ENCODE measurements around the gene CD28. TPM values are rescaled to one million over a fixed set of nuclear protein-coding genes. Genes with fewer than 3 reads are reported as not detected.
"Not testable (repeated sequence)": the region's sequence is repeated elsewhere in the genome, so short reads cannot be mapped to it uniquely, and the experiment has no call there.

The CD28 gene
- total RNA-seq, 1 experiment from 2014 or later, result not detected

DNA sequence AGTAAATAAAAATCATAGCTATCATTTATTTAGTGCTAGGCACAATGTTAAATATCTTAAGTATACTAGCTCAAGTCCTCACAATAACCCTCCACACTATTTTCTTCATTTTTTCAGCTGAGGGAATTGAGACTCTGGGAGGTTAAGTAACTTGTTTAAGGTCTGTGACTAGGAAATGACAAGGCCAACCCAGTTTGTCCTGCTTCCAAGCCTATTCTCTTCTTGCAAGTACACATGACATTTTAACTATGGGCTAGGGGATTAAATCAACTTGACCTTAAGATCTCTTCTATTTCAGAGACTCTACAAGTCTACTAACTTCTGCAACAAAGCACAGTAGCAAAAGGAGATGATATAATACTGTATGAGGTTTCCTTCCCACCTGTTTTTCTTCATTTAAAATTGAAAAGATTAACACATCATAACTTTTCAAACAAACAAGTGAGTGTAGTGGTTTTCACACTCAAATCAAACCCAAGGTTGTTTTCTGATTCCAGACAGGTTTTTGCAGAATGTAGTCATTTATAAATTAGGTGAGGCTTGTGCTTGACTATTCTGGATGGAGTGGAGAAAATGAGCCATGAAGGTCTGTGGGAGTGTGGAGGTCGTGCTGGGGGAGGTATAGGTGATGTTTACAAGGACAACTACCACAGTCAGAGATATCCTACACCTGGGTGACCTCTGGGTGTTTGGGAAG is 57.0 kb downstream of the CD28 start:
- DNase-seq (ENCODE audit: low read depth), result no peak
- in situ Hi-C loops (cut with HindIII; ENCODE audit: low pct_unique_long_range_greater_than_20kb, low sequenced_read_pairs), result no loop called here

DNA sequence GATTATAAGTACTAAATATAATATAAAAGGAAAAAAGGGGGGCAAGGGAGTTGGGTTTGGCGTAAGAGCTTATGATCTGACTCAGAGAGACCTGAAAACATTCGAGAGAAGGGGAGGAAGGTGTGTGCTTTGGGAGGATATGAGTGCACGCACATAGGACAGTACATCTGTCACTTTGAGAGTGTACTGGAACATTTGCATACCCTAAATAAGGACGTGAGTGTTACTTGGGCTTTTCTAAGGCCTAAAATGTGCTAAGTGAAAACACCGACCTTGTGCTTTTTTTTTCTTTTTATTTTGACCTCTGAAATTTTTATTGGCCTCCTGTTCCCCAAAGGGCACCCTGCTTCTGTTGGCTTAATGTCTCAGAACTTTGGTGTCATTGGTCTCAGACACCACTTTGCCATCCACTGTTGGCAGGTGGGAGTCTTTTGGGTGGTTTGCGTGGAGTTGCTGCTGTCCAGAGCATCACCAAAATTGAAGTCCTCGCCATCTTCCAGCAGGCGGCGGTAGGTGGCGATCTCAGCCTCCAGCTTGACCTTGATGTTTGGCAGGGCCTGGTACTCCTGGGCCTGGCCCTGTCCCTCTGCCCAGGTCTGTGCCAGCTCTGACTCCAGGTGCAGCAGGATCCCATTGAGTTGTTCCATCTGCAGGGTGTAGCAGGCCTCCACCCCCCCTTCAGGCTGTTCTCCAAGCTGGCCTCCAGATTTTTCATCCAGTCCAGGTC is 57.7 kb downstream of the CD28 start:
- in situ Hi-C loops (cut with HindIII; ENCODE audit: low pct_unique_long_range_greater_than_20kb, low sequenced_read_pairs), result no loop called here
- DNase-seq (ENCODE audit: low read depth), result no peak

- in situ Hi-C loops (cut with HindIII; ENCODE audit: low pct_unique_long_range_greater_than_20kb, low sequenced_read_pairs), result no loop called here
- no peak for DNase-seq (ENCODE audit: low read depth)
Measured at GRCh38 chr2:203772456-203773165, 66.2 kb downstream of the CD28 start.

- no peak for DNase-seq (ENCODE audit: low read depth)
- in situ Hi-C loops (cut with HindIII; ENCODE audit: low pct_unique_long_range_greater_than_20kb, low sequenced_read_pairs), result no loop called here
Measured at GRCh38 chr2:203774760-203775159, 68.3 kb downstream of the CD28 start.

- DNase-seq (ENCODE audit: low read depth), result no peak
- in situ Hi-C loops (cut with HindIII; ENCODE audit: low pct_unique_long_range_greater_than_20kb, low sequenced_read_pairs), result no loop called here
Measured at GRCh38 chr2:203775684-203776083, 69.2 kb downstream of the CD28 start.

- no peak for DNase-seq (ENCODE audit: low read depth)
- in situ Hi-C loops (cut with HindIII; ENCODE audit: low pct_unique_long_range_greater_than_20kb, low sequenced_read_pairs), result no loop called here
Measured at GRCh38 chr2:203777030-203777429, 70.6 kb downstream of the CD28 start.

DNA sequence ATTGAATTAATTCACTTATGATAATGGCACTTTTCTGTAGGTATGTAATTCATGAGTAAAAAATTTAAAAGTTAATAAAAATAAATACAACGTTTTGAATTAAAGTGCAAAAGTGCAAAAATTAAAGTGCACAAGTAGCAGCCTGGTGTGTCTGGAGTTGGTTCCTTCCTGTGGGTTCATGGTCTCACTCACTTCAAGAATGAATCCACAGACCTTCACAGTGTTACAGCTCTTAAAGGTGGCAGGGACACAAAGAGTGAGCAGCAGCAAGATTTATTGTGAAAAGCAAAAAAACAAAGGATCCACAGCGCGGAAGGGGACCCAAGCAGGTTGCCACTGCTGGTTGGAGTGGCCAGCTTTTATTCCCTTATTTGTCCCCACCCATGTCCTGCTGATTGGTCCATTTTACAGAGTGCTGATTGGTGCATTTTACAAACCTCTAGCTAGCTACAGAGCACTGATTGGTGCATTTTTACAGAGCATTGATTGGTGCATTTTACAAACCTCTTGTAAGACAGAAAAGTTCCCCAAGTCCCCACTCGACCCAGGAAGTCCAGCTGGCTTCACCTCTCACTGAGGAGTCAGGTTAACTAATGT is 73.1 kb downstream of the CD28 start:
- DNase-seq (ENCODE audit: low read depth); in situ Hi-C loops (cut with HindIII; ENCODE audit: low pct_unique_long_range_greater_than_20kb, low sequenced_read_pairs): not testable (repeated sequence)

- no peak for DNase-seq (ENCODE audit: low read depth)
- in situ Hi-C loops (cut with HindIII; ENCODE audit: low pct_unique_long_range_greater_than_20kb, low sequenced_read_pairs), result no loop called here
Measured at GRCh38 chr2:203780231-203780630, 73.8 kb downstream of the CD28 start.

- in situ Hi-C loops (cut with HindIII; ENCODE audit: low pct_unique_long_range_greater_than_20kb, low sequenced_read_pairs), result no loop called here
- DNase-seq (ENCODE audit: low read depth), result no peak
Measured at GRCh38 chr2:203781151-203781550, 74.7 kb downstream of the CD28 start.

DNA sequence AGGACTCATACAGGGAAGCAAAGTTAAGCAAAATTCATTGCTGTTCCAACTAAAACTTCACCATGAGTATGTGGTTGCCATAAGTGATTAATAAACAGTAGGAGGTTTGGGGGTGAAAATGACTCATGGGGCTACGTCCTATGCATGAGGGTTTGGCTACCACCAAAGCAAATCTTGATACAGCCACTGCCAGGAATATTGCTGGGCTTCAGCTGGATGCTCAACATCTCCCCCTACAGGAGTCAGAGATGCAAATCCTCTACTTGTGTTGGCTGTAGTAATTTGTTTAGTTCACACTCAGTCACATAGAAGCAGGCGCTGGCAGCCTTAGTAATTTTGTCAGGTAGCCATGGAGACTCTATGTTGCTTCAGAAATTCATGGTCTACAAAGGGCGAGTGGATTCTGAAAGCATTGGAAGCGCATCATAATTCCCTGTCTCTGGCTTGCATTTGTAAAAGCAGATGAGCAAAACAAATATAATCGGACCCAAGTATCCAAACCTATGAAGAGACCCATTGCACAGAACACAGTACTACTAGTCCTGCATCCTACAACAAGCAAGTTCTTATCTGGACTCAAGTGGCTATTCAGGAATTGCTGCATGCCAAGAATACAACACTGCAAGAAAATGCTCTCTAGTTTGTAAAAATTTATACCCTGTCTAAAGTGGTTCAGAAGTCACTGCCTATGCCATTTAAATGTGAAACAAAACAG is 76.0 kb downstream of the CD28 start:
- in situ Hi-C loops (cut with HindIII; ENCODE audit: low pct_unique_long_range_greater_than_20kb, low sequenced_read_pairs), result no loop called here
- DNase-seq (ENCODE audit: low read depth), result peak; percentile 46

DNA sequence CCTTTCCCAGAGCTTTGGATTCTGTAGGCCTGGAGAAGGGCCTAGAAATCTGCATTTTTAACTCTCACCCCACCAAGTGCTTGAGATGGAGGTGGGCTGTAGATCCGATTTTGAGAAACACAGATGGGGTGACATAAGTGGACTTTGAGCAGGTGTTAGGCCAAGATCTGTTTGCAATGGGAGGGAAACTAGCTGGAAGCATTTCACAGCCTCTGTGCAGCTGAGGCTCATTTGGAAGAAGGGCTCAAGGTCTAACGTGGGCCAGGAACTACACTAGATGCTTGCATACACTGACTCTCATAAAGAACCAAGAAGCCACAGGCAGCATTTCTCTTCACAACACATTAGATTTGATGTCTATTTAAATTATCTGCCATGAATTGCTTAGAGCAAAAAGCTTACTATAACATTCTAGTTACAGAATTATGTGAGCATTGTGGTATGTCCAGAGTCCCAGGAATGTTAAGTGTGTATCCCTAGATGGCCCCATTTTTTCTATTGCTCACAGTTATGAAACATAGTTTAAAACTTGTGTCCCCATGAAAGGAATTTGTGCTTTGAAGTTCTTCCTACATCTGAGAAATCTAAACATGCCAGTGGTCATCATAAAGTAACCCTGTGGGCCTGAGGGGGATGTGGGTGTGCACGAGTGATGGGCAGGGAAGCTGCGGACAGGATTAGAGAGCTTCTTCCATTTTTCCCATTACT is 77.2 kb downstream of the CD28 start:
- DNase-seq (ENCODE audit: low read depth), result no peak
- in situ Hi-C loops (cut with HindIII; ENCODE audit: low pct_unique_long_range_greater_than_20kb, low sequenced_read_pairs), result no loop called here

- in situ Hi-C loops (cut with HindIII; ENCODE audit: low pct_unique_long_range_greater_than_20kb, low sequenced_read_pairs); DNase-seq (ENCODE audit: low read depth): not testable (repeated sequence)
Measured at GRCh38 chr2:203784710-203785270, 78.4 kb downstream of the CD28 start.

DNA sequence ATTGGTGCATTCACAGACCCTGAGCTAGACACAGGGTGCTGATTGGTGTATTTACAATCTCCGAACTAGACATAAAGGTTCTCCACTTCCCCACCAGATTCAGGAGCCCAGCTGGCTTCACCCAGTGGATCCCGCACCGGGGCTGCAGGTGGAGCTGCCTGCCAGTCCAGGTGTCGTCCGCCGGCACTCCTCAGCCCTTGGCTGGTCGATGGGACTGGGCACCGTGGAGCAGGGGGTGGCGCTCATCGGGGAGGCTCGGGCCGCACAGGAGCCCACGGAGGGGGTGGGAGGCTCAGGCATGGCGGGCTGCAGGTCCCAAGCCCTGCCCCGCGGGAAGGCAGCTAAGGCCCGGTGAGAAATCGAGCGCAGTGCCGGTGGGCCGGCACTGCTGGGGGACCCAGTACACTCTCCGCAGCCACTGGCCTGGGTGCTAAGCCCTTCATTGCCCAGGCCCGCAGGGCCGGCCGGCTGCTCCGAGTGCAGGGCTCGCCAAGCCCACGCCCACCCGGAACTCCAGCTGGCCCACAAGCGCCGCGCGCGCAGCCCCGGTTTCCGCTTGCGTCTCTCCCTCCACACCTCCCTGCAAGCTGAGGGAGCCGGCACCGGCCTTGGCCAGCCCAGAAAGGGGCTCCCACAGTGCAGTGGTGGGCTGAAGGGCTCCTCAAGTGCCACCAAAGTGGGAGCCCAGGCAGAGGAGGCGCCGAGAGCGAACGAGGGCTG is 79.1 kb downstream of the CD28 start:
- DNase-seq (ENCODE audit: low read depth); in situ Hi-C loops (cut with HindIII; ENCODE audit: low pct_unique_long_range_greater_than_20kb, low sequenced_read_pairs): not testable (repeated sequence)

DNA sequence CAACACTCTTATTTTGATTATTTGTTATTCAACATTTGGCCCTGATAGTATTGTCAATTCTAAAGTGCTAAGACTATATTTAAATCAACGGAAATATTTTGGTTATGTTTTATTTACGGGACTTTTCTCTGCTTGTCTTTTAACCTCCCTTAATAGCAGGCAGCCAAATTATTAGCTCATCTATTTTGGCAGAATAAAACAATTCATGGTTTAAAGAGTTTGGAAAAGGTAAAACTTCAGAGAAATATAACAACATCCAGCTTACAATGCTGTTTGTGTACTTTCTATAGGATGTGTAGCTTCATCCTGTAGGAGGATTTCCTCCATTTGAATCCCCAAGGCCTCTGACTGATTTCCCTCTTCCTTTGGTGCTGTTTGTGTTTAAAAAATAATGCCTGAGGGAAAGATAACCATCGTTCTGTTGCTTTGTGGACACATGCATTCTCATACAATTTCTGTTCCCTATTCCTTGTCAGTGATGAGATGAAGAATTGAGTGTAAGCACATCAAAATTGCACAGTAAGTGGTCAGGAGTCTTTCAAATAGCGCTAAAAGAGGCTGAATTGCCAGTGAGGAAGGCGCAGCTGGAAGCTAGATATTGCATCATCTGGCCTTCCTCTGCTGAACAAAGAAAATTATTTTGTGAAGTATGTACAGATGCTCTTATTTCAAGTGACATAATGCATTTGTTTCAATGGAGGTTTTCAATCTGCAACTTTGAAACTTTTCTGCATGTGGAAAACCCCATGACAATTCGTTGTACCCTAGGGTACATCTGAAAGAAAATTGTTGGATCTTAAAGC is 80.3 kb downstream of the CD28 start:
- in situ Hi-C loops (cut with HindIII; ENCODE audit: low pct_unique_long_range_greater_than_20kb, low sequenced_read_pairs), result no loop called here
- DNase-seq (ENCODE audit: low read depth), result no peak

DNA sequence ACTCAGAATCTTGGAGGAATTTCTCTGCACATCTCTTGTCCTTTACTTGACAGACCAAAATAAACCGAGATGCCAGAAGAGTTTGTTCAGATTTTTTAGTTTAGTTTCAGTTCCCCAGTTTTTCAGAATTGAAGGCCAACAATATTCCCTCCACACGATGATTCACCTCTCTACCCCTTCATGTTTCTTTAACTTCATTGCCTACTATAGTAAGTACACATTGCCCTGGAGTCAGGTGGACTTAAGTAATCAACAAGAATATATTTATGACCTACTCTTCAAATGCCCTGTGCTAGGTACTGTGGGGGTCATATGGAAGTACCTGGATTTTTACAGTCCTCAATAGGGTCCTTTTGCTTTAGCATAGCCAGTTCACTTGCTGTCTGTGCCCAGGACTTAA is 81.5 kb downstream of the CD28 start:
- no peak for DNase-seq (ENCODE audit: low read depth)
- in situ Hi-C loops (cut with HindIII; ENCODE audit: low pct_unique_long_range_greater_than_20kb, low sequenced_read_pairs), result no loop called here
